GM18873 (cell line): ENCODE measurements around the gene SYT1.

Source experiments
- ATAC-seq: cut with Tn5 transposase; IDR thresholded peaks from one replicate; pipeline ENCODE4 v1.9.1; 2021; ENCODE audit warnings: mild to moderate bottlenecking, moderate library complexity, moderate number of reproducible peaks; ENCODE audit not compliant: unreplicated experiment, low FRiP score

Gene SYT1

GRCh38 chr12:79125358-79125757, 260.8 kb downstream of the SYT1 start:
- ATAC-seq: no peak

GRCh38 chr12:79127271-79127751, 262.7 kb downstream of the SYT1 start:
- peak; percentile 98 for ATAC-seq

DNA sequence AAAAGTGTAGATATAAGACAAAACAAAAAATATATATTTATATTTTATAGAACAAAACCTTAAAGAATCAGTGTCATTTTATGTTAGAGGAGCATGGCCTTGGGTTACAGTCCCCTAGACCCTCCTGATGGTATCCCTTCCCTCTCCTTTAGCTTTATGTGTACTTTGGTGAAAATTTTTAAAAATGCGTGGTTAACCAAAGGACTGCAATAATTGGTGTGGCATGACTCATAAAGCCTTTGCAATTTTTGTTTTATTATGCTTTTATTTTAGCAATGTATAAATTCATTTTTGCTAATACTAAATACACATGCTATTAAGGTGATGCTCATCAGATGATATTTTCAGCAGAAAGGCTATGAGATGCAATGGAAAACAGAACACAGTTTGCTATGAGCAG, 264.4 kb downstream of the SYT1 start:
- ATAC-seq: no peak

DNA sequence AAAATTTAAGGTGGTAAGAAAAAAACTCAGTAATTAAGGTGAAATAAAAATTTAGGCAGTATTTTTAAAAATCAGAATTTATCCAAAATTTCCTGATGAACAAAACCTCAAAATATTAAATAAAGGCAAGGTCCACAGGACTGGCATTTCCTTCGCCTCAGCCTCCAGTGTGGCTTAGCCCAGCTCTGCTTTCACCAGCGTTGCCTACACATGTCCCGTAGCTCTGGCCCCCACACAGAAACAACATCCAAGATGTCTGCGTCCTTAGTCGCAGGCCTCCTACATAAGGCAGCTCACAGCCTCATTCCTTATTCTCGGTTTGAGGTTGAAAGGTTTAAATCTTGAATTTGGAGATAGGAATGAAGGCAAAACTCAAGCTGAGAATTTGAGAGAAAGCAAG, 274.3 kb downstream of the SYT1 start:
- no peak for ATAC-seq

DNA sequence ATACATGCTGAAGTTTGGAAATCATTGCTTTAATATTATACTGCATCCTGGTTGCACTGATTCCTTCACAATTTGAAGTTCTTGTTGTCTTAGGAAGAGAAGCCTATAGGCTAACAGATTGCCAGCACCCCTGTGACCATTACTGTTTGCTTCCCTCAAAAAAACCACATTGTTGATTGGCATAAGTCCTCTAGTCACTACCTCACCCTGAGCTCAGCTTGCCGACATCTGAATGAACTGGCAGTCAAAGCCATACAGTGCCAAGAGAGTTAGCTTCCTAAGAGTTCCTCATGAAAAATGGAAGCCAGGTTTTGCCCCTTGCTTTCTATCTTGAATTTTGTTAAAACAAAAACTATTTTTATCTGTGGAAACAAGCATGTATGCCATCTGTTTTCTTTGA, 276.1 kb downstream of the SYT1 start:
- no peak for ATAC-seq

- no peak for ATAC-seq
Measured at GRCh38 chr12:79141776-79142175, 277.2 kb downstream of the SYT1 start.

DNA sequence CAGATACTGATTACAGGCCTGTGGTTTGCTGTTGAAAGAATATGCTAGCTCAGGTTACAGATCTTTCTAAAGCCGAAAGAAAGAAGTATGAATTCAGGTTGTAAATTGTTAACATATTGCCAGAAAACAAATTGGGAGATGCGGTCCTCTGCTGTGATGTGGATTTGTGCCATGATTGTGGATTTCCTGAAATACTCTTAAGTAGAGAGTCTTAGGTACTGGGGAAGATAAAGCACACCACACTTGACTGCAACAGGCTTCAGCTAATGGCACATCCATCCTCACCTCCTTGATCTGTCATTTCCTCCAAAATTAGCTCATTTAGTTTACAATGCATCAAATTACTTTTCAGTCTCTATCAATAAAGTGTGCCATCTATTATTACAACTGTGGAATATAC, 279.2 kb downstream of the SYT1 start:
- ATAC-seq: no peak

DNA sequence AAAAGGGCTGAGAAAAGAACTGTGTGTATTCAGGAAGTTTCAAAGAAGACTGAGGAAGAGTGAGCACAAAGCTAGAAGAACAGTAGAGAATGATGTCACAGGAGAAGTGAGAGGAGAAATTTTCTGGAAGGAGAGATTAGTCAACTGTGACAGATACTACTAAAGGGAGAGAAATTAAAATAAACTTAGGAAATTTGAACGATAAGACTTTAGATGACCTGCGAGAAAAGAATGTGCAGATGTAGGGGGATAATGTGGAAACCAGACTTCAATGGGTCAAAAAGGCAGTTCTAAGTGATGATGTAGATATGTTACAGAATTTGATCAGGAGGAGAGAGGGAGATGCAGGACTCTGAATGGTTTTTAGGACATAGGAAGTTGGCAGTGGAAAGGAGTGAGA, 287.4 kb downstream of the SYT1 start:
- no peak for ATAC-seq

DNA sequence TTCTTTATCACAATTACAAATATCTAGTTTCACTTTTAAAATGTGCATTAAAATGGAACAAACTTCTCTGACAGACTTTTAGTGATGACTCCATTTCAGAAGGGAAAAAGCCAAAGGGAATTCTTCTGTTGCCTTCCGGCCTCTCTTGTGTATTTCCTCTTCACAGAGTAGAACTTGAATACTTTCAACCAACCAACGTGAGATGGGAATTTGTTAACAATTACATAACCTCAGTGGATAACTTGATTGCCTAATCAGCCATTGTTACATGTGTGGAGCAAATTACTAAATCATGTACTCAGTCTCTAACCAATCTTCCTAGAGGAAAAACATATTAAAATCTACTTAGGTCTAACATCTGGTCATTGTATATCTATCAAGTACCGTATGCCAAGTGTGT, 291.1 kb downstream of the SYT1 start:
- ATAC-seq: no peak

GRCh38 chr12:79156846-79157463, 292.4 kb downstream of the SYT1 start:
- ATAC-seq: no peak

GRCh38 chr12:79161249-79161934, 296.8 kb downstream of the SYT1 start:
- ATAC-seq: no peak

- no peak for ATAC-seq
Measured at GRCh38 chr12:79162147-79162772, 297.7 kb downstream of the SYT1 start.

- ATAC-seq: no peak
Measured at GRCh38 chr12:79162948-79163347, 298.4 kb downstream of the SYT1 start.

DNA sequence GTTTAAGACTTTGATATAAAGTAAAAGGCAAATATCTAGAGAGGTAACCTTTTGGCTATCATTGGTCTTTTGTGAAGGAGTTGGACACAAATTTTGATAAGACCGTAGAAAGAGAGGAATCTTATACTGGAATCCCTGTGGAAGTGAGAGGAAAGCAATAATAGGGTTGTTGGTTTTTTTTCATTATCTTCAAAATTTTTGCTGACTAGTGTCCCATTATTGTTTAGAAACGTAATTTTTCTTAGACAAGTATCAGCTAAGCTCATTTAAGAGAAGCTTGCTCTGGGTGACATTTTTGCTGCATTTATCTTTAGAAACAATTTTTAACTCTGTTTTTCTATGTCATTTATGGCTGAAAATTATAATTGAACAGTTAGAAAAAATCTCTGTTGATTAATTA, 300.3 kb downstream of the SYT1 start:
- no peak for ATAC-seq

GRCh38 chr12:79168687-79169086, 304.1 kb downstream of the SYT1 start:
- no peak for ATAC-seq

DNA sequence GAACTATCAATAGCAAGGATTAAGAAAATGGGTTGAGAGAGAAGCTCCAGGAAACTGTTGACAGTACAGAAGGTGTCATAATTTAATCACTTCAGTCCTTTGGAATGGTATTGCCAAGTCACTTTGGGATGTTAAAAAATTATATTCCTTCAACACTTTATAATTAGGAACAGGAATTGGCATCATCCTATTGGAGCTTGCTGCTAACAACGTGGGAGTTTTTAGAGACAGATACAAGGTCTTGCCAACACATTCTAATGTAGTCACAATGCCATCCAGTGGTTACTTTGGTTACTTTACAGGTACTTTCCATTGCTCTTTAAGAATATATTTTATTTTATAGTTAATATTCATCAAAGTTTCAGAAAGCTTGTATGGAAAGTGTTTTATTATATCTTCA, 310.1 kb downstream of the SYT1 start:
- ATAC-seq: peak; percentile 85

DNA sequence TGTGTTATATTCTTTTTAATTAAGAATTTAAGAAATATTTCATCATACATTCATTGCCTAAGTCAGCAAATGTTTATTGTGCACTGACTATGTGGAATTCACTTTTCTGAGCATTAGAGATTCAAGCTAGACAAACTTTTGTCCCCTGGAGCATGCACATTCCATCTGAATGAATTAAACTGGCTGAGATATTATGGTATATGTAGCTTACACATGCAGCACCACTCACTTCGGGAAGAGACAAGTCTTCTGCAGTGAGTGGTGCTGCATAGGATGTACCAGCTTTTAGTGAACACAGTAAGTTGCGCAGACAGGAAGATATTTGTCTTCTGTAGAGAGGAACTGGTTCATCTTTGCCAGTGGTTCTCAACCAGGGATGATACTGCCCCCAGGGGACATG, 318.4 kb downstream of the SYT1 start:
- no peak for ATAC-seq

DNA sequence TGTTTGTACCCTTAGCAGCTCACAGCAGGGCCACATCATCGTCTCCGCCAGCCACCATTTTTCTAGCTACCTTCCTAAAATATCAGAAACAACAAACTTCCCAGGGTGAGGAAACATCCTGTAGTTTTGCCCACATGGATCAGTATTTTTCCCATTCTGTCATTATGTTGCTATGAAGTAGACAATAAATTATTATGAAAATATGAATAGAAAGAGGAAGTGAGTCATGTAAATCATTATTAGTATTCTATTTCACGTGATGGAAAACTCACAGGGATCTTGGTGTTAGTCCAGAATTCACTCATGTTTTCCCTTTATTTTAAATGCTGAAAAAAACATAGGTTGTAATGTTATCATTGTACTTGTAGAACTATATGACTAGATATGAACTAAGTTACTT, 319.4 kb downstream of the SYT1 start:
- ATAC-seq: no peak

DNA sequence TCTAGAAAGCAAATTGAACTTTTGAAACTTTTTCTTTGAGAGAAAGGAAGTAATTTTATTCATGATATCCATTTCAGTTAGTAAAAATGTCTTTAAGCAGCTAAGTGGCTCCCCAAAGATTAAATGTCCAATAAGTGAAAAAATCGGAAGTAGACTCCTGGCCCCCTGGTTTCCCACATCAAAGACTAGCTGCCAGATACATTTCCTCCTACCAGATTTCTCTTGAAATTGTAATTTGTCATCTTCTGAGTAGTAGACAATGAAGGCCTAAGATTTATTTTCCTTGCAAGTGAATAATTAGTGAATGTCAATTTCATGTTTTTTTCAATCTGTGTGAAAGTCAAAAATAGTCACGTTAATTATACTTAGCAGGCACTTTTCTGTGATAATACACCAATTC, 321.9 kb downstream of the SYT1 start:
- no peak for ATAC-seq

GRCh38 chr12:79187032-79187431, 322.5 kb downstream of the SYT1 start:
- ATAC-seq: no peak

- ATAC-seq: no peak
Measured at GRCh38 chr12:79191391-79191790, 326.8 kb downstream of the SYT1 start.

DNA sequence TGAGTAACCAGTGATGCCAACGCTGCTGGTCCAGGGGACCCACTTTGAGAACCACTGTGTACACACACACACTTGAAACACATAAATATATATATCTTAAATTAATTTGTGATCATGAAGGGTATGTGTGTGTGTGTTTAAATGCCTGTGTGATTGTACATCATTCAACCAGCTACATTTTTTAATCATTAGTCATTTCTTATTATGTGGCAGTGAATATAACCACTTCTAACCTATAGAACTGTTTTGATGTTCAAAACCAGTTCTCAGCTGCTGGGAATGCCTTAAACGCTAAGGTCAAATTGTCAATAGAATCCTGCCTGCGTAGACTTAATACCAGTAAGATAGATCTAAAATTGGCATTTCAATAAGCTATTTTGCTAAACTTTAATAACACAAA, 330.0 kb downstream of the SYT1 start:
- ATAC-seq: no peak
